ENCODE results near the gene ALOX5AP. TPM values are rescaled to one million over a fixed set of nuclear protein-coding genes. Genes with fewer than 3 reads are reported as not detected.

The ALOX5AP gene
- polyA plus RNA-seq, 1 experiment: 0.11 TPM

GRCh38 chr13:30705680-30706079 lies 29.7 kb upstream of the ALOX5AP start:
- ChIA-PET CTCF (interaction anchor here (1.5 kb wide), 1 partner anchor 11 kb away, joined by 3 read pairs; no protein-coding TSS in a partner anchor), POLR2A (no interaction called here)
- no peaks in the 10 kb centered on the region for H3K27me3 ChIP-seq (ENCODE audit: control insufficient read depth, insufficient read depth, low read length)
- H3K36me3 ChIP-seq (ENCODE audit: control insufficient read depth, insufficient read depth, low read length): no peaks in the 10 kb centered on the region
- TF ChIP-seq CTCF (IDR thresholded peaks at IDR 0.05; ENCODE audit: insufficient read depth, low read depth, low read length): no peak
- DNase-seq (ENCODE audit: low read depth): no peak
- H3K4me3 ChIP-seq (ENCODE audit: low read depth, low read length): no peak overlapping the region

GRCh38 chr13:30708541-30708940 lies 26.8 kb upstream of the ALOX5AP start:
- ChIA-PET CTCF (interaction anchor here (1.0 to 1.6 kb wide), 5 partner anchors 9 to 95 kb away, joined by 3 to 4 read pairs (median 3); no protein-coding TSS in a partner anchor), POLR2A (interaction anchor here (0.6 kb wide), 1 partner anchor 32 kb away, joined by 3 read pairs; no protein-coding TSS in a partner anchor)
- no peaks in the 10 kb centered on the region for H3K36me3 ChIP-seq (ENCODE audit: control insufficient read depth, insufficient read depth, low read length)
- TF ChIP-seq CTCF (IDR thresholded peaks at IDR 0.05; ENCODE audit: insufficient read depth, low read depth, low read length): no peak
- DNase-seq (ENCODE audit: low read depth): no peak
- no peak overlapping the region for H3K4me3 ChIP-seq (ENCODE audit: low read depth, low read length)
- H3K27me3 ChIP-seq (ENCODE audit: control insufficient read depth, insufficient read depth, low read length): no peaks in the 10 kb centered on the region

- DNase-seq (ENCODE audit: low read depth): no peak
- Histone ChIP-seq H3K4me3 (ENCODE audit: low read depth, low read length) (no peak overlapping the region), H3K27me3 (ENCODE audit: control insufficient read depth, insufficient read depth, low read length) (no peaks in the 10 kb centered on the region), H3K36me3 (ENCODE audit: control insufficient read depth, insufficient read depth, low read length) (no peaks in the 10 kb centered on the region)
- no peak for TF ChIP-seq CTCF (IDR thresholded peaks at IDR 0.05; ENCODE audit: insufficient read depth, low read depth, low read length)
- ChIA-PET POLR2A (no interaction called here), CTCF (no interaction called here)
Measured at GRCh38 chr13:30710442-30710841, 24.9 kb upstream of the ALOX5AP start.

GRCh38 chr13:30711375-30711774 lies 24.0 kb upstream of the ALOX5AP start:
- no peaks in the 10 kb centered on the region for H3K36me3 ChIP-seq (ENCODE audit: control insufficient read depth, insufficient read depth, low read length)
- no peak for DNase-seq (ENCODE audit: low read depth)
- no peak overlapping the region for H3K4me3 ChIP-seq (ENCODE audit: low read depth, low read length)
- ChIA-PET POLR2A (no interaction called here), CTCF (interaction anchor here (1.2 kb wide), 1 partner anchor 15 kb away, joined by 3 read pairs; no protein-coding TSS in a partner anchor)
- no peak for TF ChIP-seq CTCF (IDR thresholded peaks at IDR 0.05; ENCODE audit: insufficient read depth, low read depth, low read length)
- no peaks in the 10 kb centered on the region for H3K27me3 ChIP-seq (ENCODE audit: control insufficient read depth, insufficient read depth, low read length)

DNA sequence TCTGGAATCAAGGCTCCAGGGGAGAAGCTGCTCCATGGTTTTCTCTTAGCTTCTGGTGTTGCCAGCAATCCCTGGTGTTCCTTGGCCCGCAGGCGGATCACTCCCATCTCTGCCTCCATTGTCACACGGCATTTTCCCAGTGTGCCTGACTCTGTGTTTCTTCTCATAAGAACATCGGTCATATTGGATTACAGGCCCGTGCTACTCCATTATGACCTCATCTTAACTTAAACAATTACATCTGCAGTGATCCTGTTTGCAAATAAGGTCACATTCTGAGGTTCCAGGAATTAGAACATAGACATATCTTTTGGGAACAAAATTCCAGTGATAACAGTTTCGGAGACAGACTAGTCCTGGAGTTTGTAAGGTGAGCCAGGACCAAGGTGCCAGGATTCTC lies 23.5 kb upstream of the ALOX5AP start:
- Histone ChIP-seq H3K36me3 (ENCODE audit: control insufficient read depth, insufficient read depth, low read length) (no peaks in the 10 kb centered on the region), H3K27me3 (ENCODE audit: control insufficient read depth, insufficient read depth, low read length) (no peaks in the 10 kb centered on the region), H3K4me3 (ENCODE audit: low read depth, low read length) (no peak overlapping the region)
- no peak for DNase-seq (ENCODE audit: low read depth)
- ChIA-PET CTCF (interaction anchor here (1.2 kb wide), 1 partner anchor 15 kb away, joined by 3 read pairs; no protein-coding TSS in a partner anchor), POLR2A (no interaction called here)
- no peak for TF ChIP-seq CTCF (IDR thresholded peaks at IDR 0.05; ENCODE audit: insufficient read depth, low read depth, low read length)
